ENCODE results near the gene PRKCA. TPM values are rescaled to one million over a fixed set of nuclear protein-coding genes. Genes with fewer than 3 reads are reported as not detected.
A peak's percentile ranks its signal among the peaks of the same experiment; 100 is the strongest.

PRKCA gene
- total RNA-seq, 3 donors from 2014 or later (not counting 1 experiment from before 2014, with no cell fraction given): 19.6 to 29.0 (median 20.4) TPM

- Histone ChIP-seq H3K27me3 (ENCODE audit: control insufficient read depth, insufficient read depth, low read length) (no peaks in the 10 kb centered on the region), H3K4me3 (ENCODE audit: low read length) (no peak overlapping the region), H3K36me3 (ENCODE audit: control insufficient read depth, insufficient read depth, low read length) (no peaks in the 10 kb centered on the region), H3K27ac (ENCODE audit: low read length) (no peak overlapping the region), H3K4me1 (ENCODE audit: control insufficient read depth, insufficient read depth, low read length) (peaks cover 9% of the 10 kb centered on the region), H3K9me3 (ENCODE audit: control insufficient read depth, insufficient read depth, low read length) (peaks cover 12% of the 10 kb centered on the region)
- H3K36me3 Mint-ChIP-seq: peaks cover 14% of the 10 kb centered on the region
- no CpG with 5 or more reads among the region's 1 CpG for WGBS (ENCODE audit: insufficient coverage)
- peaks cover 4 to 9% of the 10 kb centered on the region in 2 donors for H3K9me3 Mint-ChIP-seq
- H3K27me3 Mint-ChIP-seq (ENCODE audit: low read depth in 2 of 2): no peaks in the 10 kb centered on the region
- intact Hi-C loops (cut with micrococcal nuclease): no loop called here
- DNase-seq (no peak), ATAC-seq (peak in 1 of 3 donors; percentile 30)
- TF ChIP-seq CTCF (IDR thresholded peaks at IDR 0.05): no peak
- no peak overlapping the region for H3K27ac Mint-ChIP-seq
- no peak overlapping the region for H3K4me3 Mint-ChIP-seq
- H3K4me1 Mint-ChIP-seq: peaks cover 7 to 11% of the 10 kb centered on the region in 2 donors
Measured at GRCh38 chr17:66702106-66702936, 399.9 kb downstream of the PRKCA start.

- no peaks in the 10 kb centered on the region for H3K27me3 ChIP-seq (ENCODE audit: control insufficient read depth, insufficient read depth, low read length)
- no peaks in the 10 kb centered on the region for H3K9me3 ChIP-seq (ENCODE audit: control insufficient read depth, insufficient read depth, low read length)
- Mint-ChIP-seq H3K27ac (peak overlapping the region; percentile 38 to 48), H3K4me3 (no peak overlapping the region), H3K4me1 (peaks cover 7 to 11% of the 10 kb centered on the region in 2 donors), H3K9me3 (no peaks in the 10 kb centered on the region), H3K36me3 (no peaks in the 10 kb centered on the region), H3K27me3 (ENCODE audit: low read depth in 2 of 2) (no peaks in the 10 kb centered on the region)
- no peak overlapping the region for H3K4me3 ChIP-seq (ENCODE audit: low read length)
- intact Hi-C loops (cut with micrococcal nuclease): no loop called here
- H3K36me3 ChIP-seq (ENCODE audit: control insufficient read depth, insufficient read depth, low read length): no peaks in the 10 kb centered on the region
- WGBS (ENCODE audit: insufficient coverage): 59% methylated on average over 2 of the region's 2 CpGs
- no peak for DNase-seq
- no peak for ATAC-seq
- peaks cover 15% of the 10 kb centered on the region for H3K4me1 ChIP-seq (ENCODE audit: control insufficient read depth, insufficient read depth, low read length)
- H3K27ac ChIP-seq (ENCODE audit: low read length): no peak overlapping the region
- TF ChIP-seq CTCF (IDR thresholded peaks at IDR 0.05): no peak
Measured at GRCh38 chr17:66704858-66705520, 402.6 kb downstream of the PRKCA start.

- Mint-ChIP-seq H3K9me3 (no peaks in the 10 kb centered on the region), H3K4me3 (no peak overlapping the region), H3K27me3 (ENCODE audit: low read depth in 2 of 2) (no peaks in the 10 kb centered on the region), H3K27ac (no peak overlapping the region), H3K4me1 (peaks cover 18 to 25% of the 10 kb centered on the region in 2 donors), H3K36me3 (no peaks in the 10 kb centered on the region)
- Histone ChIP-seq H3K36me3 (ENCODE audit: control insufficient read depth, insufficient read depth, low read length) (no peaks in the 10 kb centered on the region), H3K9me3 (ENCODE audit: control insufficient read depth, insufficient read depth, low read length) (no peaks in the 10 kb centered on the region), H3K27me3 (ENCODE audit: control insufficient read depth, insufficient read depth, low read length) (no peaks in the 10 kb centered on the region), H3K4me1 (ENCODE audit: control insufficient read depth, insufficient read depth, low read length) (peaks cover 29% of the 10 kb centered on the region), H3K4me3 (ENCODE audit: low read length) (no peak overlapping the region), H3K27ac (ENCODE audit: low read length) (no peak overlapping the region)
- 97% methylated on average over 1 of the region's 1 CpG for WGBS (ENCODE audit: insufficient coverage)
- ATAC-seq (no peak), DNase-seq (no peak)
- intact Hi-C loops (cut with micrococcal nuclease): no loop called here
- no peak for TF ChIP-seq CTCF (IDR thresholded peaks at IDR 0.05)
Measured at GRCh38 chr17:66706851-66707450, 404.5 kb downstream of the PRKCA start.
